Measurements from ENCODE around the gene RNF175.

GRCh38 chr4:153684182-153684970 is 75.4 kb downstream of the RNF175 start, which contains the start of gene TLR2:
- TF ChIP-seq CTCF (IDR thresholded peaks at IDR 0.05) (no peak), PRDM15 (CRISPR knock-in tag; IDR thresholded peaks at IDR 0.05) (no peak), NFE2L1 (CRISPR knock-in tag; IDR thresholded peaks at IDR 0.05) (no peak), E2F5 (CRISPR knock-in tag; IDR thresholded peaks at IDR 0.05) (no peak), FOXJ3 (CRISPR knock-in tag; IDR thresholded peaks at IDR 0.05; ENCODE audit: borderline replicate concordance) (no peak), ATF1 (CRISPR knock-in tag; IDR thresholded peaks at IDR 0.05) (no peak), ATF3 (CRISPR knock-in tag; conservative IDR thresholded peaks at IDR 0.05) (no peak), SP1 (CRISPR knock-in tag; conservative IDR thresholded peaks at IDR 0.05) (no peak)
